Measurements from ENCODE around the gene AKT2.

The AKT2 gene

GRCh38 chr19:40247735-40248262, 37.3 kb downstream of the AKT2 start:
- POLR2A ChIA-PET: no interaction called here
- 95% methylated on average over 12 of the region's 12 CpGs for WGBS (ENCODE audit: insufficient coverage)
- CTCF ChIA-PET: interaction anchor here (0.6 to 1.6 kb wide), 3 partner anchors 10 to 16 kb away, joined by 3 to 5 read pairs (median 4); no protein-coding TSS in a partner anchor
- Histone ChIP-seq H3K36me3 (ENCODE audit: control insufficient read depth in 4 of 4, insufficient read depth in 4 of 4, low read length in 3 of 4) (peaks cover 7 to 55% (median 24%) of the 10 kb centered on the region in 4 experiments), H3K27me3 (replicated peaks in 2 of 5; ENCODE audit: control insufficient read depth in 4 of 5, insufficient read depth in 5 of 5, low read length in 4 of 5) (no peaks in the 10 kb centered on the region), H3K4me3 (ENCODE audit: control insufficient read depth in 1 of 7, extremely low read depth in 1 of 7, insufficient read depth in 4 of 7, low read depth in 2 of 7, low read length in 6 of 7) (no peak overlapping the region), H3K9me3 (ENCODE audit: control extremely low read depth in 1 of 5, control insufficient read depth in 4 of 5, insufficient read depth in 2 of 5, low read depth in 1 of 5, low read length in 4 of 5) (no peaks in the 10 kb centered on the region), H3K4me1 (ENCODE audit: control extremely low read depth in 1 of 4, control insufficient read depth in 4 of 4, insufficient read depth in 4 of 4, low read length in 3 of 4) (peaks cover 0 to 6% (median 2%) of the 10 kb centered on the region in 4 experiments), H3K27ac (ENCODE audit: insufficient read depth in 1 of 2, low read depth in 1 of 2, low read length in 2 of 2, poor library complexity in 1 of 2, severe bottlenecking in 2 of 2) (no peak overlapping the region)
- DNase-seq: no peak

- POLR2A ChIA-PET: no interaction called here
- Histone ChIP-seq H3K36me3 (ENCODE audit: control insufficient read depth in 4 of 4, insufficient read depth in 4 of 4, low read length in 3 of 4) (peaks cover 8 to 53% (median 23%) of the 10 kb centered on the region in 4 experiments), H3K9me3 (ENCODE audit: control extremely low read depth in 1 of 5, control insufficient read depth in 4 of 5, insufficient read depth in 2 of 5, low read depth in 1 of 5, low read length in 4 of 5) (no peaks in the 10 kb centered on the region), H3K4me3 (ENCODE audit: control insufficient read depth in 1 of 7, extremely low read depth in 1 of 7, insufficient read depth in 4 of 7, low read depth in 2 of 7, low read length in 6 of 7) (no peak overlapping the region), H3K4me1 (ENCODE audit: control extremely low read depth in 1 of 4, control insufficient read depth in 4 of 4, insufficient read depth in 4 of 4, low read length in 3 of 4) (peaks cover 0 to 6% (median 2%) of the 10 kb centered on the region in 4 experiments), H3K27ac (ENCODE audit: insufficient read depth in 1 of 2, low read depth in 1 of 2, low read length in 2 of 2, poor library complexity in 1 of 2, severe bottlenecking in 2 of 2) (no peak overlapping the region), H3K27me3 (replicated peaks in 2 of 5; ENCODE audit: control insufficient read depth in 4 of 5, insufficient read depth in 5 of 5, low read length in 4 of 5) (no peaks in the 10 kb centered on the region)
- DNase-seq: no peak
- 98% methylated on average over 6 of the region's 6 CpGs for WGBS (ENCODE audit: insufficient coverage)
- CTCF ChIA-PET: interaction anchor here (0.7 to 1.6 kb wide), 3 partner anchors 9 to 30 kb away, joined by 3 to 4 read pairs (median 3); no protein-coding TSS in a partner anchor
These were observed 38.0 kb downstream of the AKT2 start for GRCh38 chr19:40247178-40247577.

GRCh38 chr19:40246292-40247073, 38.7 kb downstream of the AKT2 start:
- no peaks in the 10 kb centered on the region for H3K27me3 ChIP-seq (replicated peaks in 2 of 5; ENCODE audit: control insufficient read depth in 4 of 5, insufficient read depth in 5 of 5, low read length in 4 of 5)
- peaks cover 8 to 53% (median 22%) of the 10 kb centered on the region in 4 experiments for H3K36me3 ChIP-seq (ENCODE audit: control insufficient read depth in 4 of 4, insufficient read depth in 4 of 4, low read length in 3 of 4)
- DNase-seq: no peak
- no peak overlapping the region for H3K27ac ChIP-seq (ENCODE audit: insufficient read depth in 1 of 2, low read depth in 1 of 2, low read length in 2 of 2, poor library complexity in 1 of 2, severe bottlenecking in 2 of 2)
- ChIA-PET CTCF (interaction anchor here (1.4 to 1.6 kb wide), 2 partner anchors 15 to 31 kb away, joined by 3 to 4 read pairs; no protein-coding TSS in a partner anchor), POLR2A (interaction anchor here (0.6 kb wide), 1 partner anchor 11 kb away, joined by 4 read pairs; no protein-coding TSS in a partner anchor)
- no peak overlapping the region for H3K4me3 ChIP-seq (ENCODE audit: control insufficient read depth in 1 of 7, extremely low read depth in 1 of 7, insufficient read depth in 4 of 7, low read depth in 2 of 7, low read length in 6 of 7)
- H3K9me3 ChIP-seq (ENCODE audit: control extremely low read depth in 1 of 5, control insufficient read depth in 4 of 5, insufficient read depth in 2 of 5, low read depth in 1 of 5, low read length in 4 of 5): no peaks in the 10 kb centered on the region
- H3K4me1 ChIP-seq (ENCODE audit: control extremely low read depth in 1 of 4, control insufficient read depth in 4 of 4, insufficient read depth in 4 of 4, low read length in 3 of 4): peaks cover 0 to 6% (median 2%) of the 10 kb centered on the region in 4 experiments
- 96% methylated on average over 12 of the region's 16 CpGs for WGBS (ENCODE audit: insufficient coverage)

- peaks cover 8 to 57% (median 26%) of the 10 kb centered on the region in 4 experiments for H3K36me3 ChIP-seq (ENCODE audit: control insufficient read depth in 4 of 4, insufficient read depth in 4 of 4, low read length in 3 of 4)
- no peaks in the 10 kb centered on the region for H3K27me3 ChIP-seq (replicated peaks in 2 of 5; ENCODE audit: control insufficient read depth in 4 of 5, insufficient read depth in 5 of 5, low read length in 4 of 5)
- WGBS (ENCODE audit: insufficient coverage): 96% methylated on average over 5 of the region's 9 CpGs
- CTCF ChIA-PET: no interaction called here
- DNase-seq: no peak
- H3K4me1 ChIP-seq (ENCODE audit: control extremely low read depth in 1 of 4, control insufficient read depth in 4 of 4, insufficient read depth in 4 of 4, low read length in 3 of 4): peaks cover 0 to 6% (median 2%) of the 10 kb centered on the region in 4 experiments
- H3K27ac ChIP-seq (ENCODE audit: insufficient read depth in 1 of 2, low read depth in 1 of 2, low read length in 2 of 2, poor library complexity in 1 of 2, severe bottlenecking in 2 of 2): no peak overlapping the region
- POLR2A ChIA-PET: interaction anchor here (0.6 kb wide), 1 partner anchor 12 kb away, joined by 4 read pairs; no protein-coding TSS in a partner anchor
- no peaks in the 10 kb centered on the region for H3K9me3 ChIP-seq (ENCODE audit: control extremely low read depth in 1 of 5, control insufficient read depth in 4 of 5, insufficient read depth in 2 of 5, low read depth in 1 of 5, low read length in 4 of 5)
- H3K4me3 ChIP-seq (ENCODE audit: control insufficient read depth in 1 of 7, extremely low read depth in 1 of 7, insufficient read depth in 4 of 7, low read depth in 2 of 7, low read length in 6 of 7): no peak overlapping the region
These were observed 39.5 kb downstream of the AKT2 start for GRCh38 chr19:40245506-40246128.

- CTCF ChIA-PET: no interaction called here
- POLR2A ChIA-PET: no interaction called here
- DNase-seq: no peak
- no peak overlapping the region for H3K4me3 ChIP-seq (ENCODE audit: control insufficient read depth in 1 of 7, extremely low read depth in 1 of 7, insufficient read depth in 4 of 7, low read depth in 2 of 7, low read length in 6 of 7)
- WGBS (ENCODE audit: insufficient coverage): 96% methylated on average over 11 of the region's 12 CpGs
- no peaks in the 10 kb centered on the region for H3K27me3 ChIP-seq (replicated peaks in 2 of 5; ENCODE audit: control insufficient read depth in 4 of 5, insufficient read depth in 5 of 5, low read length in 4 of 5)
- no peak overlapping the region for H3K27ac ChIP-seq (ENCODE audit: insufficient read depth in 1 of 2, low read depth in 1 of 2, low read length in 2 of 2, poor library complexity in 1 of 2, severe bottlenecking in 2 of 2)
- H3K9me3 ChIP-seq (ENCODE audit: control extremely low read depth in 1 of 5, control insufficient read depth in 4 of 5, insufficient read depth in 2 of 5, low read depth in 1 of 5, low read length in 4 of 5): no peaks in the 10 kb centered on the region
- peaks cover 0 to 6% (median 2%) of the 10 kb centered on the region in 4 experiments for H3K4me1 ChIP-seq (ENCODE audit: control extremely low read depth in 1 of 4, control insufficient read depth in 4 of 4, insufficient read depth in 4 of 4, low read length in 3 of 4)
- peaks cover 15 to 65% (median 31%) of the 10 kb centered on the region in 4 experiments for H3K36me3 ChIP-seq (ENCODE audit: control insufficient read depth in 4 of 4, insufficient read depth in 4 of 4, low read length in 3 of 4)
These were observed 40.4 kb downstream of the AKT2 start for GRCh38 chr19:40244579-40245317.

GRCh38 chr19:40243181-40243580, 42.0 kb downstream of the AKT2 start:
- no peaks in the 10 kb centered on the region for H3K4me1 ChIP-seq (ENCODE audit: control extremely low read depth in 1 of 4, control insufficient read depth in 4 of 4, insufficient read depth in 4 of 4, low read length in 3 of 4)
- CTCF ChIA-PET: interaction anchor here (0.7 kb wide), 1 partner anchor 805 kb away, joined by 3 read pairs; no protein-coding TSS in a partner anchor
- DNase-seq: no peak
- H3K27me3 ChIP-seq (replicated peaks in 2 of 5; ENCODE audit: control insufficient read depth in 4 of 5, insufficient read depth in 5 of 5, low read length in 4 of 5): no peaks in the 10 kb centered on the region
- no peaks in the 10 kb centered on the region for H3K9me3 ChIP-seq (ENCODE audit: control extremely low read depth in 1 of 5, control insufficient read depth in 4 of 5, insufficient read depth in 2 of 5, low read depth in 1 of 5, low read length in 4 of 5)
- H3K36me3 ChIP-seq (ENCODE audit: control insufficient read depth in 4 of 4, insufficient read depth in 4 of 4, low read length in 3 of 4): peaks cover 20 to 70% (median 44%) of the 10 kb centered on the region in 4 experiments
- no peak overlapping the region for H3K27ac ChIP-seq (ENCODE audit: insufficient read depth in 1 of 2, low read depth in 1 of 2, low read length in 2 of 2, poor library complexity in 1 of 2, severe bottlenecking in 2 of 2)
- whole genome bisulfite sequencing (ENCODE audit: insufficient coverage): 91% methylated on average over 1 of the region's 2 CpGs
- H3K4me3 ChIP-seq (ENCODE audit: control insufficient read depth in 1 of 7, extremely low read depth in 1 of 7, insufficient read depth in 4 of 7, low read depth in 2 of 7, low read length in 6 of 7): no peak overlapping the region
- POLR2A ChIA-PET: interaction anchor here (0.9 kb wide), 1 partner anchor 11 kb away, joined by 6 read pairs; no protein-coding TSS in a partner anchor
